AG09319 (cell line): Measurements from ENCODE around the gene AFF1.
A peak's percentile ranks its signal among the peaks of the same experiment; 100 is the strongest.

Experiments
- DNase-seq: peaks from one replicate; pipeline ENCODE4 v3.0.0-alpha.2; 2010; ENCODE audit warnings: low read depth; ENCODE audit errors: extremely low read depth
- CTCF ChIP-seq: IDR thresholded peaks from 2 replicates; pipeline ENCODE4 v1.5.1; 2011; ENCODE audit warnings: low read depth, mild to moderate bottlenecking, inconsistent platforms, low read length, moderate library complexity

Gene AFF1

DNA sequence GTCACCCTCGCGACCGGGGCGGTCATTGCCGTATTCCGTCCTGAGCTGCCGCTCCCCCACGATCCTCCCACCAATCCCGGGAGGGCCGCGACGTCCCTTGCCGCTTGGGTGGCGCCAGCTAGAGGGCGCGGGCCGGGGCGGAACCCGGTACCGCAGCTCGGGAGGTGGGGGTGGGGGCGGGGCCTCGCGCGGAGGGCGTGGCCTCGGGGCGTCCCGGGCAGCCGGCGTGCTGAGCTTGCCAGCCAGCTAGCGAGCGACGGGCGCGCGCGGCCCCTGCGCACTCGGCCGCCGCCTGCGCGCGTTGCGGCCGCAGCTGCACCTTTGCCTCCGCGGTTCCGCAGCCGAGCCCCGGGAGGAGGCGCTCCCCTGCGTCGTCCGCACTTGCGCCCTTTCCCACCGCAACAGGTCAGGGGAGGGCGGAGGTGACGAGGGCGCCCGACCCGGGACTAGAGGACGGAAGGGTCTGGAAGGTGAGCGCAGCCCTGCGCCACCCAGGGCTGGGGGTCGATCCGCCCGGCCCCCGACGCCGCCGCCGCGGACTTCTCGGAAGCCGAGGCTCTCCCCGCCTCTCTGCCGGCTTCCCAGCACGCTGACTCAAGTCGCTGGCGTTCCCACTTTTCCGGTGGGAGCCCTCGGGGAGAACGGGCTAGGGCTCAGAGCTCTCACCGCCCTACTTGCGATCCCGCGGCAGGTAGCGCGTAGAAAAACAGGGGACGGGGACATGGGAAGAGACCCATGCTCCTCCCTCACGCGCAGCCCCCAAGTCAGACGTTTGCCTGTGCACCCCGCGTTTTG lies at the start of gene AFF1:
TSS of gene AFF1 (plus strand) at position 241 of the 795 bp plus-strand sequence. CDS start 13,523 bp downstream, outside the sequence.
- TF ChIP-seq CTCF, result peak; percentile 32
- DNase-seq, result peak; percentile 81

DNA sequence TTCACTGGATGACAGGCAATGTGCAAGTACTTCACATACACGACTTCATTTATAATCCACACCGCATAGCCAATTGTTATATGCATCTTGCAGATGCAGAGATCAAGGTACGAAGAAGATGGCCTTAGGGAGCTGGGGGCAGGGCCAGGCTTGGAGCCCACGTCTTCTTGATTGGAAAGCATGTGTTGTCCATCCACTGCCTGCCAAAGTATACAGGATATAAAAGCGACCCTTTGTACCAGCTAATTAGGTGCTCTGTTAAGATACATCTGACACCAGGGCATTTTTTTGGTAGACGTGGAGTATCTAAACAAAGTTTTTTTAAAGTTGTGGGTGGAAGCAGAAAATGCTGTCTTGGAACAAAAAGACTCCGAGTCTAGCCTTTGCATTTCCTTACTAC lies 44.0 kb upstream of the AFF1 start:
- DNase-seq, result no peak
- no peak for TF ChIP-seq CTCF

DNA sequence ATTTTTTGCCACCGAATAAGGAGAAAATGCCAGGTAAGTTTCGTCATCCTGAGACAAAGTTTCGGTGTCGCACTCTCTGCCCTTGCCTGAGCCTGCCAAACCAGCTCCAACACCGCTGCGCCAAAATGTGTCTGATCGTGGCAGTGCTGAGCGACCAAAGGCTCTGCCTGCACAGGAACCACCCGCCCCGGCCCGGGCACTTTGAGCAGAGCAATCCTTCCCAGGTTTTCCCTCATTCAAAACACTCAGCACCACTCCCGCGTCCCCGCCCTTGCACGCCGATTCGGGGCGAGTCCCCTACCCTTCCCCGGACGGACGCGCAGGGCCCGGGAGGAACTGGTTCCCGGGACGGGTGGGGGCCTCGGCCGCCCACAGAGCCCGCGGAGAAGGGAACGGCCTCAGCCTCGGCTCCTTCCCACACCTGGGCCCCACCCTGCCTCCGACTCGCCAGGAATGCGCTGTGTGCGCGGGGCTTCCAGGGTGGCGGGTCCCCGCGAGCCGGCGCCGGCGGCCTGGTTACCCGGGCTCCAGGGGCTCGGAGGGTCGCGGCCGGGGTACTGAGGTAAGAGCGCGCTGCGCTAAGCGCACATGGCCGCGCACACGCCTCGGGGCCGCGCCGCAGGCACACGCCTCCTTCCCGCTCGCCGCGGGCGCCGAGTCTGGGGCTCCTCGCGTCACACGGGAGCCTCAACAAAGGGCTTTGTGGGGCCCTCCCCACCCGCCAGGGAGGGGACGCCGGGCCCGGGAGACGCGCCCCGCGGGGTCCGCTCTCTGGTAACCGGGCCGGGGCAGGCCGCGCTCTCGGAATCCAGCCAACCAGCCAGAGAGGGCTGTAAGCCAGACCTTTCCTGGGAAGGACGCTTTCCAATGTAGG lies 42.8 kb upstream of the AFF1 start, which contains the start of gene C4orf36:
TSS of gene C4orf36 (minus strand) at position 661 of the 874 bp plus-strand sequence. CDS start 902 bp downstream, outside the sequence.
- no peak for TF ChIP-seq CTCF
- DNase-seq, result no peak

- TF ChIP-seq CTCF, result no peak
- no peak for DNase-seq
Observed at GRCh38 chr4:86892636-86892960, 42.2 kb upstream of the AFF1 start.

DNA sequence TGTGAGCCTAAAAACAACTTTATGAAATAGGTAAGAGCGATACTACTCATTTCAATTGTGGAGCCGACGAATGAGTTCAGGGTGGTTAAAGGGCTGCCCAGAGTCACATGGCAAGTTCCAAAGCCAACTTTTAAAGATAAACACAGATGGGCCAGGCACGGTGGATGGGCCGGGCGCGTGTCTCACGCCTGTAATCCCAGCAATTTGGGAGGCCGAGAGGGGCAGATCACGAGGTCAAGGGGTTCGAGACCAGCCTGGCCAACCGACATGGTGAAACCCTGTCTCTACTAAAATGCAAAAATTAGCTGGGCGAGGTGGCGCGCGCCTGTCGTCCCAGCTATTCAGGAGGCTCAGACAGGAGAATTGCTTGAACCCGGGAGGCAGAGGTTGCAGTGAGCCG lies 41.7 kb upstream of the AFF1 start:
- no peak for DNase-seq
- no peak for TF ChIP-seq CTCF

DNA sequence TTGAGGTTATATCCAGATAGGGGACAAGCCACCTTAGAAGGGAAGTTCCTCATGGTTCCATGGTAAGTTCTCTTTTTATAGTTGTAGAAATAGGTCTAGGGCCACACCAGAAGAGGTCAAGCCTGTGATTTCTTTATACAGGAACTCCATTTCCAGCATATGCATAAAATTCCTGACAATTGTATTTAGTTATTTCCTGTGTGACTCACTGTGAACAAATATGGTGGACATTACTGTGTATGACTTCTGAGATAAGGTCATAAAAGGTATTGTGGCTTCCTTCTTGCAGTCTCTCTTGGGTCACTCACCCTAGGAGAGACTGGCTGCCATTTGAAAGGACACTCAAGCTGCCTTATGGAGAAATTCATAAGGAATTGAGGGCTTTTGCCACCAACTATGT lies 40.4 kb upstream of the AFF1 start:
- no peak for TF ChIP-seq CTCF
- DNase-seq, result no peak
